ENCODE results near the gene SATB1. TPM values are rescaled to one million over a fixed set of nuclear protein-coding genes. Genes with fewer than 3 reads are reported as not detected.

SATB1 gene
- total and polyA plus RNA-seq, 2 experiments from 2014 or later: 17.4 to 28.9 TPM

DNA sequence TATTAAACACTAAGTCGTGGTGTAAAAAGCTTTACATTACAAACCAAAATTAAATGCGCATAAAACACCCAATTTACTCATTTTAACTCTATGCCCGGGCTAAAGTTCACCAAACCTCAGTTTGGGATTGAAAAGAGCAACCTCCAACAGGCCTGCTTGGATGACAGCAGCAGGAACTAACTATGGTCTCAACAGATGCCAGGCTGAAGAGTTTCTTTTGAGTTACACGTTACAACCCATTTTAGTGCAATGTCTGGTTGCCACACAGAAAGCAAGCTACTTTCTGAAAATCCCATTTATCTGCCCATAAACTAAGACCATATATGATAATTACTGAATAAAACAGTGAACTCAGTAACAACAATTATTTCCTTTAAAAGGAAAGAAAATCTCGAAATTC is 2.2 kb downstream of the SATB1 start:
- peak overlapping the region; percentile 81 for H3K4me3 ChIP-seq
- peak overlapping the region; percentile 96 for H3K4me3 Mint-ChIP-seq
- H3F3A ChIP-seq (replicated peaks; ENCODE audit: low read depth): no peaks in the 10 kb centered on the region
- no peak for ATAC-seq
- no peaks in the 10 kb centered on the region; the same call in 1 of the 2 replicates for H4K20me1 ChIP-seq (replicated peaks; ENCODE audit: insufficient read depth)
- peaks cover 16% of the 10 kb centered on the region for H3K27me3 ChIP-seq (ENCODE audit: insufficient read depth)
- no peaks in the 10 kb centered on the region for H3K9me3 Mint-ChIP-seq
- TF ChIP-seq ZNF114 (CRISPR knock-in tag; IDR thresholded peaks at IDR 0.05) (no peak), EZH2 (IDR thresholded peaks at IDR 0.05; ENCODE audit: low read depth, unreplicated experiment) (no peak), CREB1 (CRISPR knock-in tag; IDR thresholded peaks at IDR 0.05; ENCODE audit: low read depth) (no peak), POLR2AphosphoS5 (IDR thresholded peaks at IDR 0.05; ENCODE audit: low read depth) (no peak), ZNF331 (CRISPR knock-in tag; IDR thresholded peaks at IDR 0.05; ENCODE audit: low read depth) (no peak), JUNB (IDR thresholded peaks at IDR 0.05; ENCODE audit: unreplicated experiment) (no peak), EZH2phosphoT487 (IDR thresholded peaks at IDR 0.05; ENCODE audit: unreplicated experiment) (no peak), NANOG (IDR thresholded peaks at IDR 0.05; ENCODE audit: borderline replicate concordance) (no peak), STAT1 (IDR thresholded peaks at IDR 0.05; ENCODE audit: unreplicated experiment) (no peak)
- TF ChIP-seq, protein P1, sequence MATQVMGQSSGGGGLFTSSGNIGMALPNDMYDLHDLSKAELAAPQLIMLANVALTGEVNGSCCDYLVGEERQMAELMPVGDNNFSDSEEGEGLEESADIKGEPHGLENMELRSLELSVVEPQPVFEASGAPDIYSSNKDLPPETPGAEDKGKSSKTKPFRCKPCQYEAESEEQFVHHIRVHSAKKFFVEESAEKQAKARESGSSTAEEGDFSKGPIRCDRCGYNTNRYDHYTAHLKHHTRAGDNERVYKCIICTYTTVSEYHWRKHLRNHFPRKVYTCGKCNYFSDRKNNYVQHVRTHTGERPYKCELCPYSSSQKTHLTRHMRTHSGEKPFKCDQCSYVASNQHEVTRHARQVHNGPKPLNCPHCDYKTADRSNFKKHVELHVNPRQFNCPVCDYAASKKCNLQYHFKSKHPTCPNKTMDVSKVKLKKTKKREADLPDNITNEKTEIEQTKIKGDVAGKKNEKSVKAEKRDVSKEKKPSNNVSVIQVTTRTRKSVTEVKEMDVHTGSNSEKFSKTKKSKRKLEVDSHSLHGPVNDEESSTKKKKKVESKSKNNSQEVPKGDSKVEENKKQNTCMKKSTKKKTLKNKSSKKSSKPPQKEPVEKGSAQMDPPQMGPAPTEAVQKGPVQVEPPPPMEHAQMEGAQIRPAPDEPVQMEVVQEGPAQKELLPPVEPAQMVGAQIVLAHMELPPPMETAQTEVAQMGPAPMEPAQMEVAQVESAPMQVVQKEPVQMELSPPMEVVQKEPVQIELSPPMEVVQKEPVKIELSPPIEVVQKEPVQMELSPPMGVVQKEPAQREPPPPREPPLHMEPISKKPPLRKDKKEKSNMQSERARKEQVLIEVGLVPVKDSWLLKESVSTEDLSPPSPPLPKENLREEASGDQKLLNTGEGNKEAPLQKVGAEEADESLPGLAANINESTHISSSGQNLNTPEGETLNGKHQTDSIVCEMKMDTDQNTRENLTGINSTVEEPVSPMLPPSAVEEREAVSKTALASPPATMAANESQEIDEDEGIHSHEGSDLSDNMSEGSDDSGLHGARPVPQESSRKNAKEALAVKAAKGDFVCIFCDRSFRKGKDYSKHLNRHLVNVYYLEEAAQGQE (IDR thresholded peaks at IDR 0.05; ENCODE audit: unreplicated experiment): no peak
- TF ChIP-seq, protein P2, sequence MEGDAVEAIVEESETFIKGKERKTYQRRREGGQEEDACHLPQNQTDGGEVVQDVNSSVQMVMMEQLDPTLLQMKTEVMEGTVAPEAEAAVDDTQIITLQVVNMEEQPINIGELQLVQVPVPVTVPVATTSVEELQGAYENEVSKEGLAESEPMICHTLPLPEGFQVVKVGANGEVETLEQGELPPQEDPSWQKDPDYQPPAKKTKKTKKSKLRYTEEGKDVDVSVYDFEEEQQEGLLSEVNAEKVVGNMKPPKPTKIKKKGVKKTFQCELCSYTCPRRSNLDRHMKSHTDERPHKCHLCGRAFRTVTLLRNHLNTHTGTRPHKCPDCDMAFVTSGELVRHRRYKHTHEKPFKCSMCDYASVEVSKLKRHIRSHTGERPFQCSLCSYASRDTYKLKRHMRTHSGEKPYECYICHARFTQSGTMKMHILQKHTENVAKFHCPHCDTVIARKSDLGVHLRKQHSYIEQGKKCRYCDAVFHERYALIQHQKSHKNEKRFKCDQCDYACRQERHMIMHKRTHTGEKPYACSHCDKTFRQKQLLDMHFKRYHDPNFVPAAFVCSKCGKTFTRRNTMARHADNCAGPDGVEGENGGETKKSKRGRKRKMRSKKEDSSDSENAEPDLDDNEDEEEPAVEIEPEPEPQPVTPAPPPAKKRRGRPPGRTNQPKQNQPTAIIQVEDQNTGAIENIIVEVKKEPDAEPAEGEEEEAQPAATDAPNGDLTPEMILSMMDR (conservative IDR thresholded peaks at IDR 0.05; ENCODE audit: low read depth in 2 of 2): no peak
- TF ChIP-seq, protein P3, sequence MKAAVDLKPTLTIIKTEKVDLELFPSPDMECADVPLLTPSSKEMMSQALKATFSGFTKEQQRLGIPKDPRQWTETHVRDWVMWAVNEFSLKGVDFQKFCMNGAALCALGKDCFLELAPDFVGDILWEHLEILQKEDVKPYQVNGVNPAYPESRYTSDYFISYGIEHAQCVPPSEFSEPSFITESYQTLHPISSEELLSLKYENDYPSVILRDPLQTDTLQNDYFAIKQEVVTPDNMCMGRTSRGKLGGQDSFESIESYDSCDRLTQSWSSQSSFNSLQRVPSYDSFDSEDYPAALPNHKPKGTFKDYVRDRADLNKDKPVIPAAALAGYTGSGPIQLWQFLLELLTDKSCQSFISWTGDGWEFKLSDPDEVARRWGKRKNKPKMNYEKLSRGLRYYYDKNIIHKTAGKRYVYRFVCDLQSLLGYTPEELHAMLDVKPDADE (IDR thresholded peaks at IDR 0.05): no peak
- TF ChIP-seq, protein P4, sequence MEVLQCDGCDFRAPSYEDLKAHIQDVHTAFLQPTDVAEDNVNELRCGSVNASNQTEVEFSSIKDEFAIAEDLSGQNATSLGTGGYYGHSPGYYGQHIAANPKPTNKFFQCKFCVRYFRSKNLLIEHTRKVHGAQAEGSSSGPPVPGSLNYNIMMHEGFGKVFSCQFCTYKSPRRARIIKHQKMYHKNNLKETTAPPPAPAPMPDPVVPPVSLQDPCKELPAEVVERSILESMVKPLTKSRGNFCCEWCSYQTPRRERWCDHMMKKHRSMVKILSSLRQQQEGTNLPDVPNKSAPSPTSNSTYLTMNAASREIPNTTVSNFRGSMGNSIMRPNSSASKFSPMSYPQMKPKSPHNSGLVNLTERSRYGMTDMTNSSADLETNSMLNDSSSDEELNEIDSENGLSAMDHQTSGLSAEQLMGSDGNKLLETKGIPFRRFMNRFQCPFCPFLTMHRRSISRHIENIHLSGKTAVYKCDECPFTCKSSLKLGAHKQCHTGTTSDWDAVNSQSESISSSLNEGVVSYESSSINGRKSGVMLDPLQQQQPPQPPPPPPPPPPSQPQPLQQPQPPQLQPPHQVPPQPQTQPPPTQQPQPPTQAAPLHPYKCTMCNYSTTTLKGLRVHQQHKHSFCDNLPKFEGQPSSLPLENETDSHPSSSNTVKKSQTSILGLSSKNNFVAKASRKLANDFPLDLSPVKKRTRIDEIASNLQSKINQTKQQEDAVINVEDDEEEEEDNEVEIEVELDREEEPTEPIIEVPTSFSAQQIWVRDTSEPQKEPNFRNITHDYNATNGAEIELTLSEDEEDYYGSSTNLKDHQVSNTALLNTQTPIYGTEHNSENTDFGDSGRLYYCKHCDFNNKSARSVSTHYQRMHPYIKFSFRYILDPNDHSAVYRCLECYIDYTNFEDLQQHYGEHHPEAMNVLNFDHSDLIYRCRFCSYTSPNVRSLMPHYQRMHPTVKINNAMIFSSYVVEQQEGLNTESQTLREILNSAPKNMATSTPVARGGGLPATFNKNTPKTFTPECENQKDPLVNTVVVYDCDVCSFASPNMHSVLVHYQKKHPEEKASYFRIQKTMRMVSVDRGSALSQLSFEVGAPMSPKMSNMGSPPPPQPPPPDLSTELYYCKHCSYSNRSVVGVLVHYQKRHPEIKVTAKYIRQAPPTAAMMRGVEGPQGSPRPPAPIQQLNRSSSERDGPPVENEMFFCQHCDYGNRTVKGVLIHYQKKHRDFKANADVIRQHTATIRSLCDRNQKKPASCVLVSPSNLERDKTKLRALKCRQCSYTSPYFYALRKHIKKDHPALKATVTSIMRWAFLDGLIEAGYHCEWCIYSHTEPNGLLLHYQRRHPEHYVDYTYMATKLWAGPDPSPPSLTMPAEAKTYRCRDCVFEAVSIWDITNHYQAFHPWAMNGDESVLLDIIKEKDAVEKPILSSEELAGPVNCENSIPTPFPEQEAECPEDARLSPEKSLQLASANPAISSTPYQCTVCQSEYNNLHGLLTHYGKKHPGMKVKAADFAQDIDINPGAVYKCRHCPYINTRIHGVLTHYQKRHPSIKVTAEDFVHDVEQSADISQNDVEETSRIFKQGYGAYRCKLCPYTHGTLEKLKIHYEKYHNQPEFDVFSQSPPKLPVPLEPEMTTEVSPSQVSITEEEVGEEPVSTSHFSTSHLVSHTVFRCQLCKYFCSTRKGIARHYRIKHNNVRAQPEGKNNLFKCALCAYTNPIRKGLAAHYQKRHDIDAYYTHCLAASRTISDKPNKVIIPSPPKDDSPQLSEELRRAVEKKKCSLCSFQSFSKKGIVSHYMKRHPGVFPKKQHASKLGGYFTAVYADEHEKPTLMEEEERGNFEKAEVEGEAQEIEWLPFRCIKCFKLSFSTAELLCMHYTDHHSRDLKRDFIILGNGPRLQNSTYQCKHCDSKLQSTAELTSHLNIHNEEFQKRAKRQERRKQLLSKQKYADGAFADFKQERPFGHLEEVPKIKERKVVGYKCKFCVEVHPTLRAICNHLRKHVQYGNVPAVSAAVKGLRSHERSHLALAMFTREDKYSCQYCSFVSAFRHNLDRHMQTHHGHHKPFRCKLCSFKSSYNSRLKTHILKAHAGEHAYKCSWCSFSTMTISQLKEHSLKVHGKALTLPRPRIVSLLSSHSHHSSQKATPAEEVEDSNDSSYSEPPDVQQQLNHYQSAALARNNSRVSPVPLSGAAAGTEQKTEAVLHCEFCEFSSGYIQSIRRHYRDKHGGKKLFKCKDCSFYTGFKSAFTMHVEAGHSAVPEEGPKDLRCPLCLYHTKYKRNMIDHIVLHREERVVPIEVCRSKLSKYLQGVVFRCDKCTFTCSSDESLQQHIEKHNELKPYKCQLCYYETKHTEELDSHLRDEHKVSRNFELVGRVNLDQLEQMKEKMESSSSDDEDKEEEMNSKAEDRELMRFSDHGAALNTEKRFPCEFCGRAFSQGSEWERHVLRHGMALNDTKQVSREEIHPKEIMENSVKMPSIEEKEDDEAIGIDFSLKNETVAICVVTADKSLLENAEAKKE (CRISPR knock-in tag; IDR thresholded peaks at IDR 0.05): no peak
- no peak overlapping the region for H3K27ac ChIP-seq (ENCODE audit: low read depth)
- peaks cover 31% of the 10 kb centered on the region for H3K4me1 ChIP-seq (ENCODE audit: insufficient read depth)
- H3K27me3 Mint-ChIP-seq (ENCODE audit: insufficient read depth, low read depth, poor library complexity): peaks cover 4% of the 10 kb centered on the region
- H3K4me1 Mint-ChIP-seq: peaks cover 32% of the 10 kb centered on the region
- DNase-seq (ENCODE audit: low spot score): peak; percentile 16
- H3K9me2 ChIP-seq (ENCODE audit: insufficient read depth): no peaks in the 10 kb centered on the region
- no peak overlapping the region for H3K27ac Mint-ChIP-seq
- H3K4me2 ChIP-seq: peak overlapping the region; percentile 97
- no peak overlapping the region for H2AFZ ChIP-seq
- H3K36me3 Mint-ChIP-seq (ENCODE audit: low read depth): 0 out of 3 replicates have a peak, but pooled peaks cover 3% of the 10 kb centered on the region
- H3K79me2 ChIP-seq (replicated peaks; ENCODE audit: insufficient read depth): peaks cover 33% of the 10 kb centered on the region
- H3K36me3 ChIP-seq (ENCODE audit: insufficient read depth): no peaks in the 10 kb centered on the region
